Transverse colon (tissue), 4 donors: ENCODE results near the gene TMEM225.

ENCODE experiments used
- EP300 ChIP-seq: sonication (generic); formaldehyde crosslinking; IDR thresholded peaks from one replicate; pipeline ENCODE4 v1.6.1; 2017; ENCODE audit warnings: antibody characterized with exemption, low read depth
- POLR2A ChIP-seq: fragments of 450-650 bp; IDR thresholded peaks from one replicate; pipeline ENCODE4 v1.6.1; 2016; ENCODE audit warnings: antibody characterized with exemption, mild to moderate bottlenecking, moderate library complexity
- POLR2AphosphoS5 ChIP-seq, 3 donors: sonication (generic); formaldehyde crosslinking; IDR thresholded peaks; one replicate each; pipeline ENCODE4 v1.6.1; 2016; ENCODE audit warnings: antibody characterized with exemption in 3 of 3
- TF ChIP-seq, protein P1 (sequence below), 5 experiments: fragments of 200-600 bp in 3 of 5; fragments of 450-650 bp in 2 of 5; sonication (generic) in 3 of 5; IDR thresholded peaks; 1 replicate in 2 of 5; 2 replicates in 3 of 5; pipeline ENCODE4 v1.5.1; 2016 to 2017; ENCODE audit warnings: antibody characterized with exemption in 5 of 5, inconsistent platforms in 3 of 5, mild to moderate bottlenecking in 2 of 5, moderate library complexity in 1 of 5

GRCh38 chr11:123899792-123900191, 14.3 kb upstream of the TMEM225 start:
- TF ChIP-seq EP300 (no peak), POLR2A (no peak), POLR2AphosphoS5 (IDR thresholded peaks at IDR 0.05) (no peak)
- TF ChIP-seq, protein P1, sequence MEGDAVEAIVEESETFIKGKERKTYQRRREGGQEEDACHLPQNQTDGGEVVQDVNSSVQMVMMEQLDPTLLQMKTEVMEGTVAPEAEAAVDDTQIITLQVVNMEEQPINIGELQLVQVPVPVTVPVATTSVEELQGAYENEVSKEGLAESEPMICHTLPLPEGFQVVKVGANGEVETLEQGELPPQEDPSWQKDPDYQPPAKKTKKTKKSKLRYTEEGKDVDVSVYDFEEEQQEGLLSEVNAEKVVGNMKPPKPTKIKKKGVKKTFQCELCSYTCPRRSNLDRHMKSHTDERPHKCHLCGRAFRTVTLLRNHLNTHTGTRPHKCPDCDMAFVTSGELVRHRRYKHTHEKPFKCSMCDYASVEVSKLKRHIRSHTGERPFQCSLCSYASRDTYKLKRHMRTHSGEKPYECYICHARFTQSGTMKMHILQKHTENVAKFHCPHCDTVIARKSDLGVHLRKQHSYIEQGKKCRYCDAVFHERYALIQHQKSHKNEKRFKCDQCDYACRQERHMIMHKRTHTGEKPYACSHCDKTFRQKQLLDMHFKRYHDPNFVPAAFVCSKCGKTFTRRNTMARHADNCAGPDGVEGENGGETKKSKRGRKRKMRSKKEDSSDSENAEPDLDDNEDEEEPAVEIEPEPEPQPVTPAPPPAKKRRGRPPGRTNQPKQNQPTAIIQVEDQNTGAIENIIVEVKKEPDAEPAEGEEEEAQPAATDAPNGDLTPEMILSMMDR (IDR thresholded peaks at IDR 0.05): no peak
